IMR-90 (cell line): ENCODE data around the gene SNX25. TPM values are rescaled to one million over a fixed set of nuclear protein-coding genes. Genes with fewer than 3 reads are reported as not detected.
A peak's percentile ranks its signal among the peaks of the same experiment; 100 is the strongest.

Experiments
- ATAC-seq: fragments of 200-7000 bp; cut with Tn5 transposase; 2 replicates; pipeline ENCODE4 v1.9.1; 2020; ENCODE audit warnings: low read depth, mild to moderate bottlenecking, moderate library complexity
- BruUV-seq: library from RNA; stranded (reverse); fragments of 400-500 nt; replicated peaks from 2 replicates; lab custom pipeline; 2021; lab: Mats Ljungman, UMichigan
- CTCF ChIA-PET: fragments of 300-600 bp; formaldehyde crosslinking; extraction: SDS; loops from one replicate; lab custom pipeline; 2021; ENCODE audit warnings: antibody characterized with exemption; lab: Yijun Ruan, JAX
- POLR2A ChIA-PET: fragments of 300-600 bp; sonication (Branson Sonifier 250); formaldehyde crosslinking; loops from one replicate; lab custom pipeline; 2022; ENCODE audit warnings: antibody characterized with exemption; ENCODE audit not compliant: unreplicated experiment; lab: Charles Lee
- DNase-seq: peaks from one replicate; pipeline ENCODE4 v3.0.0; 2013
- H2AFZ ChIP-seq: replicated peaks from 2 replicates; pipeline ENCODE3; 2013; ENCODE audit warnings: low read length, mild to moderate bottlenecking; ENCODE audit not compliant: poor library complexity
- H2AK5ac ChIP-seq: 2 replicates; pipeline ENCODE4 v1.6.1; 2013; ENCODE audit warnings: low read depth, low read length, inconsistent platforms
- H2AK9ac ChIP-seq: replicated peaks from 2 replicates; pipeline ENCODE3; 2013; ENCODE audit warnings: mild to moderate bottlenecking, low read depth, low read length, moderate library complexity; ENCODE audit not compliant: poor library complexity
- H2BK120ac ChIP-seq: 2 replicates; pipeline ENCODE4 v1.6.1; 2013; ENCODE audit warnings: low read depth, low read length, inconsistent platforms
- H2BK15ac ChIP-seq: 3 replicates; pipeline ENCODE4 v1.6.1; 2013; ENCODE audit warnings: low read depth, low read length, inconsistent platforms
- H2BK20ac ChIP-seq: 2 replicates; pipeline ENCODE4 v1.6.1; 2013; ENCODE audit warnings: low read depth, mild to moderate bottlenecking, inconsistent platforms, low read length, moderate library complexity
- H2BK5ac ChIP-seq: 2 replicates; pipeline ENCODE4 v1.6.1; 2013; ENCODE audit warnings: mild to moderate bottlenecking, low read depth, low read length, inconsistent platforms; ENCODE audit not compliant: poor library complexity, severe bottlenecking
- H3K14ac ChIP-seq: replicated peaks from 2 replicates; pipeline ENCODE4 v1.6.1; 2013; ENCODE audit warnings: low read depth, low read length, inconsistent platforms
- H3K18ac ChIP-seq: 2 replicates; pipeline ENCODE4 v1.6.1; 2013; ENCODE audit warnings: low read depth, low read length, control low read depth
- H3K23ac ChIP-seq: 2 replicates; pipeline ENCODE4 v1.6.1; 2013; ENCODE audit warnings: low read depth, low read length, inconsistent platforms
- H3K27ac ChIP-seq: 2 replicates; pipeline ENCODE4 v1.5.1; 2013; ENCODE audit warnings: mild to moderate bottlenecking, control low read depth, low read length; ENCODE audit not compliant: insufficient read depth
- H3K27me3 ChIP-seq: 2 replicates; pipeline ENCODE4 v1.6.1; 2013; ENCODE audit warnings: low read length; ENCODE audit not compliant: control insufficient read depth, insufficient read depth
- H3K36me3 ChIP-seq: 2 replicates; pipeline ENCODE4 v1.6.1; 2013; ENCODE audit warnings: low read length, mixed read lengths; ENCODE audit not compliant: control insufficient read depth, insufficient read depth
- H3K4ac ChIP-seq: 2 replicates; pipeline ENCODE4 v1.6.1; 2013; ENCODE audit warnings: low read depth, low read length, inconsistent platforms
- H3K4me1 ChIP-seq: 2 replicates; pipeline ENCODE4 v1.6.1; 2013; ENCODE audit warnings: low read length, mixed read lengths; ENCODE audit not compliant: control insufficient read depth, insufficient read depth
- H3K4me2 ChIP-seq: 2 replicates; pipeline ENCODE4 v1.6.1; 2013; ENCODE audit warnings: low read depth, mild to moderate bottlenecking, control low read depth, low read length, moderate library complexity
- H3K4me3 ChIP-seq: 2 replicates; pipeline ENCODE4 v1.5.1; 2013; ENCODE audit warnings: low read depth, mild to moderate bottlenecking, control low read depth, low read length, moderate library complexity; ENCODE audit not compliant: insufficient read depth
- H3K56ac ChIP-seq: 2 replicates; pipeline ENCODE4 v1.6.1; 2013; ENCODE audit warnings: low read length, inconsistent platforms; ENCODE audit not compliant: insufficient read depth; ENCODE audit errors: extremely low read depth
- H3K79me1 ChIP-seq, 2 experiments: 2 replicates each; pipeline ENCODE4 v1.6.1; 2013; ENCODE audit warnings: low read length in 2 of 2, inconsistent platforms in 1 of 2, low read depth in 1 of 2
- H3K9ac ChIP-seq: 2 replicates; pipeline ENCODE4 v1.6.1; 2013; ENCODE audit warnings: low read depth, low read length, control low read depth
- H3K9me1 ChIP-seq: 2 replicates; pipeline ENCODE4 v1.6.1; 2013; ENCODE audit warnings: low read length, inconsistent platforms; ENCODE audit not compliant: insufficient read depth
- H3K9me3 ChIP-seq: 2 replicates; pipeline ENCODE4 v1.6.1; 2013; ENCODE audit warnings: low read length; ENCODE audit not compliant: control insufficient read depth, insufficient read depth
- H4K20me1 ChIP-seq: 2 replicates; pipeline ENCODE4 v1.6.1; 2013; ENCODE audit warnings: low read length, inconsistent platforms; ENCODE audit not compliant: insufficient read depth
- H4K5ac ChIP-seq: 2 replicates; pipeline ENCODE4 v1.6.1; 2013; ENCODE audit warnings: mild to moderate bottlenecking, low read depth, low read length, control low read depth
- H4K8ac ChIP-seq, 2 experiments: 2 replicates each; pipeline ENCODE4 v1.6.1; 2013; ENCODE audit warnings: low read depth in 2 of 2, low read length in 2 of 2, control low read depth in 1 of 2, inconsistent platforms in 1 of 2
- H4K91ac ChIP-seq: 2 replicates; pipeline ENCODE4 v1.6.1; 2013; ENCODE audit warnings: low read depth, low read length, inconsistent platforms; ENCODE audit not compliant: insufficient read depth
- BHLHE40 ChIP-seq: fragments of 150-350 bp; IDR thresholded peaks from 2 replicates; pipeline ENCODE4 v1.6.1; 2016; ENCODE audit warnings: mild to moderate bottlenecking, low read depth, low read length
- CEBPB ChIP-seq: IDR thresholded peaks from 2 replicates; pipeline ENCODE4 v1.6.1; 2012; ENCODE audit warnings: low read depth, low read length, improper control_type of control experiment
- CHD1 ChIP-seq: IDR thresholded peaks from 2 replicates; pipeline ENCODE4 v1.6.1; 2012; ENCODE audit warnings: low read depth, low read length, improper control_type of control experiment
- ELK1 ChIP-seq: fragments of 150-350 bp; IDR thresholded peaks from 2 replicates; pipeline ENCODE4 v1.6.1; 2016; ENCODE audit warnings: low read depth, mild to moderate bottlenecking, low read length, moderate library complexity, borderline replicate concordance
- FOS ChIP-seq: fragments of 150-350 bp; IDR thresholded peaks from 2 replicates; pipeline ENCODE4 v1.6.1; 2016; ENCODE audit warnings: low read depth, low read length
- MAFK ChIP-seq: IDR thresholded peaks from 2 replicates; pipeline ENCODE4 v1.6.1; 2012; ENCODE audit warnings: low read depth, low read length, improper control_type of control experiment
- MAZ ChIP-seq: IDR thresholded peaks from 2 replicates; pipeline ENCODE4 v1.6.1; 2012; ENCODE audit warnings: low read depth, mild to moderate bottlenecking, low read length, improper control_type of control experiment, moderate library complexity, borderline replicate concordance
- MXI1 ChIP-seq: IDR thresholded peaks from 2 replicates; pipeline ENCODE4 v1.6.1; 2012; ENCODE audit warnings: low read depth, mild to moderate bottlenecking, low read length, moderate library complexity, borderline replicate concordance
- NFE2L2 ChIP-seq: fragments of 150-350 bp; IDR thresholded peaks from 2 replicates; pipeline ENCODE4 v1.6.1; 2016; ENCODE audit warnings: low read depth, mild to moderate bottlenecking, low read length
- POLR2A ChIP-seq: IDR thresholded peaks from 2 replicates; pipeline ENCODE4 v1.6.1; 2012; ENCODE audit warnings: mild to moderate bottlenecking, low read depth, low read length
- RAD21 ChIP-seq: IDR thresholded peaks from 2 replicates; pipeline ENCODE4 v1.6.1; 2012; ENCODE audit warnings: low read length, improper control_type of control experiment
- RCOR1 ChIP-seq: IDR thresholded peaks from 2 replicates; pipeline ENCODE4 v1.6.1; 2012; ENCODE audit warnings: mild to moderate bottlenecking, low read length, improper control_type of control experiment; ENCODE audit not compliant: insufficient replicate concordance
- RFX5 ChIP-seq: IDR thresholded peaks from 2 replicates; pipeline ENCODE4 v1.8.0; 2012; ENCODE audit warnings: low read depth, mild to moderate bottlenecking, low read length, moderate library complexity
- SMC3 ChIP-seq: fragments of 150-350 bp; IDR thresholded peaks from 2 replicates; pipeline ENCODE4 v1.6.1; 2016; ENCODE audit warnings: low read depth, mild to moderate bottlenecking, antibody characterized with exemption, low read length, moderate library complexity
- WGBS, 2 experiments: methylation state at CpG; one replicate each; pipeline versions ENCODE4 v1.1.5 to v1.1.7; 2013; ENCODE audit warnings: missing lambda C conversion rate in 2 of 2; ENCODE audit not compliant: insufficient read length in 1 of 2; ENCODE audit errors: extremely low coverage in 2 of 2; 5-methylcytosine and 5-hydroxymethylcytosine counted together
- dilution Hi-C: fragments of 300-500 bp; cut with HindIII; formaldehyde crosslinking; loops from one replicate; pipeline ENCODE4 v1.14.3; 2018; ENCODE audit warnings: low sequenced_read_pairs; ENCODE audit not compliant: unreplicated experiment
- in situ Hi-C: fragments of 300-500 bp; cut with MboI; formaldehyde crosslinking; loops from 3 replicates; pipeline ENCODE4 v1.14.3; 2019; ENCODE audit warnings: low sequenced_read_pairs, inconsistent platforms, mixed read lengths
- intact Hi-C: fragments of 100-400 bp; cut with micrococcal nuclease; formaldehyde crosslinking; loops from 2 replicates; pipeline ENCODE4 v1.10.0; 2022
- polyA plus RNA-seq, 3 experiments: library from polyadenylated mRNA; depleted of rRNA; stranded (reverse); fragments of >200 nt; gene quantifications; 2 replicates each; pipeline ENCODE4 v1.2.3, GENCODE V29; 2012; ENCODE audit warnings: low replicate concordance in 1 of 3
- total RNA-seq: library from RNA; depleted of rRNA; stranded (reverse); fragments of >200 nt; gene quantifications from 2 replicates; pipeline ENCODE4 v1.2.3, GENCODE V29; 2012
- TF ChIP-seq, protein P1 (sequence below): fragments of 150-350 bp; IDR thresholded peaks from 2 replicates; pipeline ENCODE4 v1.6.1; 2017; ENCODE audit warnings: mild to moderate bottlenecking, antibody characterized with exemption, low read length, low read depth
- TF ChIP-seq, protein P2 (sequence below): conservative IDR thresholded peaks from 2 replicates; pipeline ENCODE4 v1.5.1; 2012; ENCODE audit warnings: mild to moderate bottlenecking, low read depth, low read length, improper control_type of control experiment

Gene SNX25
- total and polyA plus RNA-seq, 2 of the 4 experiments (the other 2 are of a cell fraction): 11.4 to 28.3 TPM

- WGBS, 2 experiments: no CpG with 5 or more reads among the region's 4 CpGs
- no peak overlapping the region for H4K8ac ChIP-seq
- in situ Hi-C loops (loop anchor here (25.0 kb wide), 1 partner anchor 848 kb away; no protein-coding TSS in a partner anchor), dilution Hi-C loops (no loop called here), intact Hi-C loops (no loop called here)
- H3K18ac ChIP-seq: no peak overlapping the region
- H3K4me2 ChIP-seq: no peak overlapping the region
- TF ChIP-seq BHLHE40 (no peak), POLR2A (no peak), CHD1 (no peak), MAFK (no peak), MAZ (no peak), RFX5 (no peak), MXI1 (no peak), FOS (no peak), ELK1 (no peak), RAD21 (no peak), NFE2L2 (no peak), SMC3 (no peak), RCOR1 (no peak), CEBPB (no peak)
- TF ChIP-seq, protein P1, sequence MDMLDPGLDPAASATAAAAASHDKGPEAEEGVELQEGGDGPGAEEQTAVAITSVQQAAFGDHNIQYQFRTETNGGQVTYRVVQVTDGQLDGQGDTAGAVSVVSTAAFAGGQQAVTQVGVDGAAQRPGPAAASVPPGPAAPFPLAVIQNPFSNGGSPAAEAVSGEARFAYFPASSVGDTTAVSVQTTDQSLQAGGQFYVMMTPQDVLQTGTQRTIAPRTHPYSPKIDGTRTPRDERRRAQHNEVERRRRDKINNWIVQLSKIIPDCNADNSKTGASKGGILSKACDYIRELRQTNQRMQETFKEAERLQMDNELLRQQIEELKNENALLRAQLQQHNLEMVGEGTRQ: no peak
- TF ChIP-seq, protein P2, sequence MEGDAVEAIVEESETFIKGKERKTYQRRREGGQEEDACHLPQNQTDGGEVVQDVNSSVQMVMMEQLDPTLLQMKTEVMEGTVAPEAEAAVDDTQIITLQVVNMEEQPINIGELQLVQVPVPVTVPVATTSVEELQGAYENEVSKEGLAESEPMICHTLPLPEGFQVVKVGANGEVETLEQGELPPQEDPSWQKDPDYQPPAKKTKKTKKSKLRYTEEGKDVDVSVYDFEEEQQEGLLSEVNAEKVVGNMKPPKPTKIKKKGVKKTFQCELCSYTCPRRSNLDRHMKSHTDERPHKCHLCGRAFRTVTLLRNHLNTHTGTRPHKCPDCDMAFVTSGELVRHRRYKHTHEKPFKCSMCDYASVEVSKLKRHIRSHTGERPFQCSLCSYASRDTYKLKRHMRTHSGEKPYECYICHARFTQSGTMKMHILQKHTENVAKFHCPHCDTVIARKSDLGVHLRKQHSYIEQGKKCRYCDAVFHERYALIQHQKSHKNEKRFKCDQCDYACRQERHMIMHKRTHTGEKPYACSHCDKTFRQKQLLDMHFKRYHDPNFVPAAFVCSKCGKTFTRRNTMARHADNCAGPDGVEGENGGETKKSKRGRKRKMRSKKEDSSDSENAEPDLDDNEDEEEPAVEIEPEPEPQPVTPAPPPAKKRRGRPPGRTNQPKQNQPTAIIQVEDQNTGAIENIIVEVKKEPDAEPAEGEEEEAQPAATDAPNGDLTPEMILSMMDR: no peak
- H3K56ac ChIP-seq: no peak overlapping the region
- no peak overlapping the region for H3K27ac ChIP-seq
- H2BK120ac ChIP-seq: no peak overlapping the region
- no peak overlapping the region for H4K5ac ChIP-seq
- H4K20me1 ChIP-seq: no peaks in the 10 kb centered on the region; the same call in none of the 2 replicates
- no peak overlapping the region for H2AK9ac ChIP-seq
- peaks cover 3% of the 10 kb centered on the region; the same call in 1 of the 2 replicates for H3K4me1 ChIP-seq
- H2BK15ac ChIP-seq: no peak overlapping the region
- no peak overlapping the region for H2BK5ac ChIP-seq
- no peak overlapping the region for H3K9ac ChIP-seq
- H3K79me1 ChIP-seq: peaks cover 6 to 23% of the 10 kb centered on the region in 2 experiments
- POLR2A ChIA-PET: no interaction called here
- no peak overlapping the region for H4K91ac ChIP-seq
- H3K36me3 ChIP-seq: peaks cover 11% of the 10 kb centered on the region
- no peak overlapping the region for H2AK5ac ChIP-seq
- H3K27me3 ChIP-seq: no peaks in the 10 kb centered on the region
- no TSS peak for BruUV-seq
- no peak overlapping the region for H3K14ac ChIP-seq
- H2AFZ ChIP-seq: no peak overlapping the region
- H3K9me3 ChIP-seq: no peaks in the 10 kb centered on the region
- H3K4me3 ChIP-seq: no peak overlapping the region
- no peak overlapping the region for H3K23ac ChIP-seq
- CTCF ChIA-PET: no interaction called here
- H3K9me1 ChIP-seq: no peaks in the 10 kb centered on the region
- no peak overlapping the region for H2BK20ac ChIP-seq
- ATAC-seq (no peak), DNase-seq (peak; percentile 41)
- H3K4ac ChIP-seq: no peak overlapping the region
These were observed 19.6 kb upstream of the SNX25 start for GRCh38 chr4:185189606-185190305.
